OCI-LY1 (cell line): Measurements from ENCODE around the gene SCN1B.

Source experiments
- H2AFZ ChIP-seq: fragments of 200-600 bp; sonication (generic), shearing (Covaris generic); 2 replicates; pipeline ENCODE4 v1.6.0; 2014; ENCODE audit warnings: antibody characterized with exemption, mild to moderate bottlenecking, low read length
- H3F3A ChIP-seq: fragments of 200-600 bp; sonication (generic), shearing (Covaris generic); 2 replicates; pipeline ENCODE4 v1.6.0; 2014; ENCODE audit warnings: mild to moderate bottlenecking, antibody characterized with exemption, low read length, moderate library complexity; ENCODE audit not compliant: insufficient read depth
- H3K27ac ChIP-seq: fragments of 200-600 bp; sonication (generic); 2 replicates; pipeline ENCODE4 v1.5.1; 2014; ENCODE audit warnings: low read length, mixed run types, mild to moderate bottlenecking, low read depth; ENCODE audit not compliant: poor library complexity, severe bottlenecking
- H3K27me3 ChIP-seq: fragments of 200-600 bp; sonication (generic); 2 replicates; pipeline ENCODE4 v1.6.0; 2014; ENCODE audit warnings: antibody characterized with exemption, mild to moderate bottlenecking, low read length, moderate library complexity; ENCODE audit not compliant: insufficient read depth
- H3K36me3 ChIP-seq: fragments of 200-600 bp; sonication (generic); 2 replicates; pipeline ENCODE4 v1.6.1; 2014; ENCODE audit warnings: mild to moderate bottlenecking, antibody characterized with exemption, low read length, moderate library complexity, mixed read lengths; ENCODE audit not compliant: insufficient read depth
- H3K4me1 ChIP-seq: fragments of 200-600 bp; sonication (generic); 2 replicates; pipeline ENCODE4 v1.5.1; 2014; ENCODE audit warnings: mild to moderate bottlenecking, low read length, moderate library complexity; ENCODE audit not compliant: insufficient read depth, severe bottlenecking
- H3K4me2 ChIP-seq: fragments of 200-600 bp; sonication (generic), shearing (Covaris generic); 2 replicates; pipeline ENCODE4 v1.6.1; 2014; ENCODE audit warnings: low read length
- H3K4me3 ChIP-seq: fragments of 200-600 bp; sonication (generic); 2 replicates; pipeline ENCODE4 v1.5.1; 2014; ENCODE audit warnings: low read length, low read depth, mild to moderate bottlenecking, mixed read lengths; ENCODE audit not compliant: poor library complexity, severe bottlenecking
- H3K79me2 ChIP-seq: fragments of 200-600 bp; shearing (Covaris generic); 2 replicates; pipeline ENCODE4 v1.6.1; 2016; ENCODE audit warnings: mixed run types, low read length, mixed read lengths; ENCODE audit not compliant: insufficient read depth
- H3K9ac ChIP-seq: fragments of 200-600 bp; sonication (generic), shearing (Covaris generic); 2 replicates; pipeline ENCODE4 v1.6.1; 2014; ENCODE audit warnings: mild to moderate bottlenecking, low read length, mixed read lengths
- H3K9me2 ChIP-seq: fragments of 200-600 bp; sonication (generic), shearing (Covaris generic); 2 replicates; pipeline ENCODE4 v1.6.1; 2014; ENCODE audit warnings: low read depth, mild to moderate bottlenecking, low read length, mixed read lengths
- H3K9me3 ChIP-seq: fragments of 200-600 bp; shearing (Covaris generic); 2 replicates; pipeline ENCODE4 v1.6.1; 2014; ENCODE audit warnings: low read length, mixed read lengths
- H4K20me1 ChIP-seq: fragments of 200-600 bp; sonication (generic), shearing (Covaris generic); 2 replicates; pipeline ENCODE4 v1.6.0; 2016; ENCODE audit warnings: mild to moderate bottlenecking, low read length; ENCODE audit not compliant: insufficient read depth
- EZH2 ChIP-seq: fragments of 200-600 bp; sonication (generic), shearing (Covaris generic); IDR thresholded peaks from 2 replicates; pipeline ENCODE4 v1.8.0; 2017; ENCODE audit warnings: borderline replicate concordance, mixed run types, mild to moderate bottlenecking, antibody characterized with exemption, low read length, moderate library complexity, mixed read lengths
- TF ChIP-seq, protein P1 (sequence below): fragments of 200-600 bp; sonication (generic), shearing (Covaris generic); IDR thresholded peaks from 2 replicates; pipeline ENCODE4 v1.5.1; 2017; ENCODE audit warnings: mild to moderate bottlenecking, antibody characterized with exemption, low read length, moderate library complexity, mixed read lengths

The SCN1B gene

DNA sequence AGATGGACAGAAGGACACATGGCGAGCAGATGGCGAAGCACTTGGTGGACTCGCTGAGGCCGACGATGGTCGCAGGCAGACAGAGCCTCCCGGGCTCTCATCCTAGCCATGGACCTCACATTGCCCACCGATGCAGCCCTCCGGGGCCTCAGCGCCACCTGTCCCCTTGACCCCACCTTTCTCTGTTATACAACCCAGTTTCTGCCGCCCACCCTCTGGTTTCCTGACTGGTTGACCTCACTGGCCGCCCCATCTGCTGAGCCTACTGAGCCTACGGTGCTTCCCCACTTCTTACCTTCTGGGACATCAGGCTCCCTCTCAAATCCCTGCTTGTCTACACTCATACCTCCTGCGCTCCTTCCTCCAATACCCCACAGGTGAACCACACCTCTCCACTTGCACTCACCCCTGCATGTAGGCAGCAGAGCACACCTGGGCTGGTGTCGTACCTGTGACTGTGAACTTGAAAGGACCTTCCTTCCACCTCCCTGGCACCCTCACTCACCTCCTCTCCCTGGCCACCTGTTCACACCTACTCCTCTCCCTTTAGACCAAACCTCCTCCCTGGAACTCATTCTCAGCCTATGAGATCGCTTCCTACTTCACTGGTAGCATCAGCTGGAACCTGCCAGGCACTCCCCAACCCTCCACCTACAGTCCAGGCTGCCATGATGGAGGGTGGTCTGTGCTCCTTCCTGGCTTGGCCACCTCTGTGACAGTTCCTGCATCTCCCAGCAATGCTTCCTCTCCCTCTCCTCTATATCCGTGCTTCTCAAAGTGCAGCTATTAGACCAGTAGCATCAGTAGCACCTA, 47.3 kb downstream of the SCN1B start:
- H4K20me1 ChIP-seq = no peaks in the 10 kb centered on the region
- H3K4me3 ChIP-seq = no peak overlapping the region
- H3K9ac ChIP-seq = no peak overlapping the region
- H3K79me2 ChIP-seq = no peaks in the 10 kb centered on the region
- H3K36me3 ChIP-seq = no peaks in the 10 kb centered on the region
- no peak for TF ChIP-seq EZH2
- TF ChIP-seq, protein P1, sequence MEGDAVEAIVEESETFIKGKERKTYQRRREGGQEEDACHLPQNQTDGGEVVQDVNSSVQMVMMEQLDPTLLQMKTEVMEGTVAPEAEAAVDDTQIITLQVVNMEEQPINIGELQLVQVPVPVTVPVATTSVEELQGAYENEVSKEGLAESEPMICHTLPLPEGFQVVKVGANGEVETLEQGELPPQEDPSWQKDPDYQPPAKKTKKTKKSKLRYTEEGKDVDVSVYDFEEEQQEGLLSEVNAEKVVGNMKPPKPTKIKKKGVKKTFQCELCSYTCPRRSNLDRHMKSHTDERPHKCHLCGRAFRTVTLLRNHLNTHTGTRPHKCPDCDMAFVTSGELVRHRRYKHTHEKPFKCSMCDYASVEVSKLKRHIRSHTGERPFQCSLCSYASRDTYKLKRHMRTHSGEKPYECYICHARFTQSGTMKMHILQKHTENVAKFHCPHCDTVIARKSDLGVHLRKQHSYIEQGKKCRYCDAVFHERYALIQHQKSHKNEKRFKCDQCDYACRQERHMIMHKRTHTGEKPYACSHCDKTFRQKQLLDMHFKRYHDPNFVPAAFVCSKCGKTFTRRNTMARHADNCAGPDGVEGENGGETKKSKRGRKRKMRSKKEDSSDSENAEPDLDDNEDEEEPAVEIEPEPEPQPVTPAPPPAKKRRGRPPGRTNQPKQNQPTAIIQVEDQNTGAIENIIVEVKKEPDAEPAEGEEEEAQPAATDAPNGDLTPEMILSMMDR = no peak
- no peak overlapping the region for H2AFZ ChIP-seq
- H3K27me3 ChIP-seq = peaks cover 10% of the 10 kb centered on the region; the same call in 1 of the 2 replicates
- no peaks in the 10 kb centered on the region for H3F3A ChIP-seq
- no peaks in the 10 kb centered on the region for H3K9me2 ChIP-seq
- no peak overlapping the region for H3K4me2 ChIP-seq
- no peak overlapping the region for H3K27ac ChIP-seq
- H3K9me3 ChIP-seq = no peaks in the 10 kb centered on the region
- H3K4me1 ChIP-seq = no peaks in the 10 kb centered on the region

DNA sequence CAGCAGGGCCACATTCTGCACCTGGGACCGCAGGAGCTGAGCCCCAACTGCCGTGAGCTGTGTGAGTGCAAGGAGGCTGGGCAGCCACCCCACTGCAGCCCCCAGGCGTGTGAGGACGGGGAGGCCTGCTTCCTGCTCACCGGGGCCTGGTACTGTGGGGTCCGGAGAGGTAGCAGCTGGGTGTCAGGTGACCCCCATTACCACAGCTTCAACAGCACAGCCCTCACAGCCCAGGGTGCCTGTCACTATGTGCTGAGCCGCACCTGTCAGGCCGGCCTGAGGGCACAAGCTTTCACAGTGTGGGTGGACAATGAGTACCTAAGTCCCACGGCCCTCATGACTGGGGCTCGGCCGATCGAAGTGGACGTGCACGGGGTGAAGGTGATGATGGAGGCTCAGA, 49.6 kb downstream of the SCN1B start:
- H2AFZ ChIP-seq = no peak overlapping the region
- H3K9ac ChIP-seq = no peak overlapping the region
- H3K9me3 ChIP-seq = no peaks in the 10 kb centered on the region
- TF ChIP-seq, protein P1 = no peak
- no peak for TF ChIP-seq EZH2
- no peaks in the 10 kb centered on the region for H3K9me2 ChIP-seq
- no peaks in the 10 kb centered on the region for H3K79me2 ChIP-seq
- H3K4me2 ChIP-seq = no peak overlapping the region
- no peaks in the 10 kb centered on the region for H3F3A ChIP-seq
- no peak overlapping the region for H3K27ac ChIP-seq
- H3K4me1 ChIP-seq = no peaks in the 10 kb centered on the region
- no peaks in the 10 kb centered on the region for H3K36me3 ChIP-seq
- no peak overlapping the region for H3K4me3 ChIP-seq
- H4K20me1 ChIP-seq = no peaks in the 10 kb centered on the region
- 0 out of 2 replicates have a peak, but pooled peaks cover 4% of the 10 kb centered on the region for H3K27me3 ChIP-seq

DNA sequence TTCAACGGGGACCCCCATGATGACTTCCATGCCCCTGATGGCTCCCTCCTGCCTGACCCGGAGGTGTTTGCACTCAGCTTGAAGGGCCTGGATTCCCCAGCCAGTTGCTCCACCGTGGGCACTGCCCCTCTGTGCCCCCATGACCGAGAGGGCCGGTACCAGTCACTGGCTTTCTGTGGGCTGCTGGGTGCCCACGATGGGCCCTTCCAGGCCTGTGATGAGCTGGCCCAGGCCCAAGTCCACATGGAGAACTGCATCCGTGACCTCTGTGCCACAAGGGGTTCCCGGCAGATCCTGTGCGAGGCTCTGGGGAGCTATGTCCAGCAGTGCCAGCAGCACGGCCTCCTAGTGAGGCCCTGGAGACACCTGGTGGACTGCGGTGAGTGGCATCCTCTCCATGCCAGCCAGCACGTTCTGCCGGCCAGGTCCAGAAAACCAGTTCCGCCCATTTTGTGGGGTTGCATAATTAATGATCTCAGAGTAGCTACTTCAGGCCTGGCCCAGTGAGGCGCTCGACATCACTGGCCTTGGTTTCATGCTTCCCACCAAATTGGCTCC, 50.4 kb downstream of the SCN1B start:
- Histone ChIP-seq H3K27me3 (0 out of 2 replicates have a peak, but pooled peaks cover 3% of the 10 kb centered on the region), H3K9me2 (no peaks in the 10 kb centered on the region), H3K4me1 (peaks cover 9% of the 10 kb centered on the region), H3K9me3 (no peaks in the 10 kb centered on the region), H3K36me3 (no peaks in the 10 kb centered on the region), H3K4me2 (no peak overlapping the region), H3K27ac (no peak overlapping the region), H3K4me3 (no peak overlapping the region), H4K20me1 (no peaks in the 10 kb centered on the region), H2AFZ (no peak overlapping the region), H3F3A (no peaks in the 10 kb centered on the region), H3K9ac (no peak overlapping the region), H3K79me2 (no peaks in the 10 kb centered on the region)
- TF ChIP-seq EZH2 = no peak
- TF ChIP-seq, protein P1 = no peak
